ENCODE measurements around the gene MEIOSIN. TPM values are rescaled to one million over a fixed set of nuclear protein-coding genes. Genes with fewer than 3 reads are reported as not detected.
A peak's percentile ranks its signal among the peaks of the same experiment; 100 is the strongest.

MEIOSIN gene
- total RNA-seq, 2 donors from 2014 or later, result not detected

DNA sequence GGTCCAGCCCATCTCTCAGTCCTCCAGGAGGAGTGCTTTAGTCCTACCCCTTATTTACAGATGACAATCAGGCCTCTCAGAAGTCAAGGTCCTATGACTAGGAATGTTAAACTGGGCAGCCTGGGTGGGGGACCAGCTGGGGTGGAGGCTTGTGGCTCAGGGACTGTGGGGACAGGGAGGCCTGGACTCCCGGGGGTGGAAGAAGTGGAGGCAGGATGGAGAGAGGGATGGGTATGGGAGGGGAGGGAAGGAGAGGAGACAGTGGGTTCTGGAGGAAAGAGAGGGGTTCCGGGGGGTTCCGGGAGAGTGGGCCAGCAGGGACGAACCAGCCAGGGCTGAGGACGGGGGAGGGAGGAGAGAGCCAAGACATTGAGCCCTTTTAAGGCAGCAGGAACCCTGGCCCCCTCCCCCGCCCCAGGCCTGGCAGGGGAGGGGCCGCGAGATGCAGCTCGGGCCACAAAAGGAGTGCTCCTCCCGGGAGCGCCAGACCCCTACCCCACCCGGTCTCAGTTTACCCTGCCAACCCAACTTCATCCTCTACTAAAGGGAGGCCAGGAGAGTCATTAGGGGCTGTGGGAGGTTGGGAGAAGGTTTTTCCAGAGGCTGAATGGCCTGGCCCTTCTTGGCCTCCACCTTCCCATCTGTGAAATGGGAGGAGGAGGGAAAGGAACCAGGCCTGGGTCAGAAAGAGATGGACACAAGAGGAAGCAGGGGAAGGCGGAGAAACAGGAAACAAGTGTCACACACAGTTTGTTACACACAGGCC, 47.4 kb downstream of the MEIOSIN start:
- Histone ChIP-seq H3K27me3 (replicated peaks; ENCODE audit: insufficient read depth) (no peaks in the 10 kb centered on the region), H3K4me3 (peak overlapping the region; percentile 91), H3K27ac (peak overlapping the region; percentile 97 to 98), H3K36me3 (peaks cover 28% of the 10 kb centered on the region), H3K4me1 (ENCODE audit: control insufficient read depth in 1 of 2, low read depth in 2 of 2) (peaks cover 20 to 47% of the 10 kb centered on the region in 2 donors), H3K9me3 (no peaks in the 10 kb centered on the region)
- DNase-seq (ENCODE audit: low spot score), result no peak
- ATAC-seq (ENCODE audit: insufficient number of reproducible peaks, low FRiP score, low read depth), result no peak
- TF ChIP-seq, protein P1, sequence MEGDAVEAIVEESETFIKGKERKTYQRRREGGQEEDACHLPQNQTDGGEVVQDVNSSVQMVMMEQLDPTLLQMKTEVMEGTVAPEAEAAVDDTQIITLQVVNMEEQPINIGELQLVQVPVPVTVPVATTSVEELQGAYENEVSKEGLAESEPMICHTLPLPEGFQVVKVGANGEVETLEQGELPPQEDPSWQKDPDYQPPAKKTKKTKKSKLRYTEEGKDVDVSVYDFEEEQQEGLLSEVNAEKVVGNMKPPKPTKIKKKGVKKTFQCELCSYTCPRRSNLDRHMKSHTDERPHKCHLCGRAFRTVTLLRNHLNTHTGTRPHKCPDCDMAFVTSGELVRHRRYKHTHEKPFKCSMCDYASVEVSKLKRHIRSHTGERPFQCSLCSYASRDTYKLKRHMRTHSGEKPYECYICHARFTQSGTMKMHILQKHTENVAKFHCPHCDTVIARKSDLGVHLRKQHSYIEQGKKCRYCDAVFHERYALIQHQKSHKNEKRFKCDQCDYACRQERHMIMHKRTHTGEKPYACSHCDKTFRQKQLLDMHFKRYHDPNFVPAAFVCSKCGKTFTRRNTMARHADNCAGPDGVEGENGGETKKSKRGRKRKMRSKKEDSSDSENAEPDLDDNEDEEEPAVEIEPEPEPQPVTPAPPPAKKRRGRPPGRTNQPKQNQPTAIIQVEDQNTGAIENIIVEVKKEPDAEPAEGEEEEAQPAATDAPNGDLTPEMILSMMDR (IDR thresholded peaks at IDR 0.05), result no peak

DNA sequence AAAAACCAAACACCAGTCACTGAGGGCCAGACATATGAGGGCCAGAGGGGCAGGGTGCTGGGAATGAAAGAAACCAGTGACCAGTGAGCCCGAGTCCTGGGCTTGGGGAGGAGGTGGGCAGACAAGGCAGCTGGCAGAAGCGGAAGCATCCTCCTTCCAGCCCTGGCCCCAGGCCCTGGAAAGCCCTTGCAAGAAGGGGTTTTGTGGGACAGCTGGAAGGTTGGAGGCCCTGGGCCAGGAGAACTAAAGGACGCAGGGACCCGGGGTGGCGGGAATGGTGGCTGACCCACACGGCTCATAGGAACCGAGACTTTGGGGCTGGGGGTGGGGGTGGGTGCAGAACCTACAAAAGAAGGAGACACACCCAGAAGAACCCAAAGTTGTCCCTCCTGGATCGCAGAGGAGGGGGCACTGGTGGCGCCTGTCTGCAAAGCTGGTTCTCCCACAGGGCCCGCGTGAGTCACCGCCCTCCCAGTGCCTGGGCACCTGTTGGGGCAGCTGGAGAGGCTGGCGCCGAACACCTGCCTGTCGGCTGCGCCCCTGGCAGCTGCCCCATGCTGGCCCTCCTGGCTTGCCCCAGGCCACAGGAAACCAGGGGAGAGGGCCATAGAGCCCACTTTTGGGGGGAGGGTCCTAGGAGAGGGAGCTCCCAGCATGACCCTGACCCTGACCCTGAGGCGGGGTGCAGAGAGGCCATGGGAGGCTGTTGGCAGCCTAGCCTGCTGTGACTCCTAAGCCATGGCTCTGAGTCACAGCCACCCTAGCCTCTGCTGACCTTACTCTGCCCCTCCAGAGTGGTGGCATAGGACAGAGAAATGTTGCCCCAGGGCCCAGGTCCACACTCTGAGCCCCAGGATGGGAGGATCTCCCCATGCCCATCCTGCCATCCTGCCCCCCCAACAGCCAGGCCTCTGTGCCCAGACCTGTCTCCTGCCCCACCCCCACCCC, 48.2 kb downstream of the MEIOSIN start:
- H3K27ac ChIP-seq, result peak overlapping the region; percentile 97 to 98
- H3K36me3 ChIP-seq, result peaks cover 28% of the 10 kb centered on the region
- ATAC-seq (ENCODE audit: insufficient number of reproducible peaks, low FRiP score, low read depth) (no peak), DNase-seq (ENCODE audit: low spot score) (no peak)
- H3K4me1 ChIP-seq (ENCODE audit: control insufficient read depth in 1 of 2, low read depth in 2 of 2), result peaks cover 20 to 50% of the 10 kb centered on the region in 2 donors
- H3K27me3 ChIP-seq (replicated peaks; ENCODE audit: insufficient read depth), result no peaks in the 10 kb centered on the region
- peak overlapping the region; percentile 91 for H3K4me3 ChIP-seq
- H3K9me3 ChIP-seq, result no peaks in the 10 kb centered on the region
- TF ChIP-seq, protein P1 (IDR thresholded peaks at IDR 0.05), result no peak

DNA sequence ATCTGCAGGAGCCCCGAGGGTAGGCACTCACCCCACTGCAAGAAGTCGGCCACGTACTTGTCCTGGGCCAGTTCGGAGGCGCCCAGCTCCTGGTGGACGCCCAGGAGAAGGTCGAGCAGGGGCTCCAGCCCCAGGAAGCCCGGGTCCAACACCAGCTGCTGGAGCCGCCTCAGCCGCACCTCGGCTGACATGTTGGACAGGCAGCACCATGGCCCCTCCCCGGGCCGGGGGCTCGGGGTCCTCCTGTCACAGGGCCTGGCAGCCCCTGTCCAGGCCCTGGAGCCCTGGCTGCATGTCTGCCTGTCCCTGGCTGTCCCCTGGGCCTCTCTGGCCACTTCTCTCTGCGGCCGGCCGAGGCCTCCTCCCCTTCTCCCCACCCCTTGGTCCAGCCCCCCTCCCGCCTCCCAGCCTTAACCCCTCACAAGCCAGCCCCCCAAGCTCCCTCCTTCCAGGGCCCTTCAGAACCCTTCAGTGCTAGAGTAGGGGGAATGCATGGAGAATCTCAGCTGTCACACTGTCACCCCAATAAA, 49.0 kb downstream of the MEIOSIN start, which contains the start of gene DMPK:
Gene DMPK, minus strand, starts transcription at position 329 of the 530 bp plus-strand sequence. Its CDS starts 138 bp downstream, at position 191.
- DNase-seq (ENCODE audit: low spot score) (no peak), ATAC-seq (ENCODE audit: insufficient number of reproducible peaks, low FRiP score, low read depth) (no peak)
- Histone ChIP-seq H3K9me3 (no peaks in the 10 kb centered on the region), H3K4me3 (peak within 1 kb of the TSS; percentile 91), H3K27me3 (replicated peaks; ENCODE audit: insufficient read depth) (no peaks in the 10 kb centered on the region), H3K27ac (peak within 1 kb of the TSS; percentile 97 to 98), H3K4me1 (ENCODE audit: control insufficient read depth in 1 of 2, low read depth in 2 of 2) (peaks cover 20 to 50% of the 10 kb centered on the region in 2 donors), H3K36me3 (peaks cover 25% of the 10 kb centered on the region)
- TF ChIP-seq, protein P1 (IDR thresholded peaks at IDR 0.05), result no peak

DNA sequence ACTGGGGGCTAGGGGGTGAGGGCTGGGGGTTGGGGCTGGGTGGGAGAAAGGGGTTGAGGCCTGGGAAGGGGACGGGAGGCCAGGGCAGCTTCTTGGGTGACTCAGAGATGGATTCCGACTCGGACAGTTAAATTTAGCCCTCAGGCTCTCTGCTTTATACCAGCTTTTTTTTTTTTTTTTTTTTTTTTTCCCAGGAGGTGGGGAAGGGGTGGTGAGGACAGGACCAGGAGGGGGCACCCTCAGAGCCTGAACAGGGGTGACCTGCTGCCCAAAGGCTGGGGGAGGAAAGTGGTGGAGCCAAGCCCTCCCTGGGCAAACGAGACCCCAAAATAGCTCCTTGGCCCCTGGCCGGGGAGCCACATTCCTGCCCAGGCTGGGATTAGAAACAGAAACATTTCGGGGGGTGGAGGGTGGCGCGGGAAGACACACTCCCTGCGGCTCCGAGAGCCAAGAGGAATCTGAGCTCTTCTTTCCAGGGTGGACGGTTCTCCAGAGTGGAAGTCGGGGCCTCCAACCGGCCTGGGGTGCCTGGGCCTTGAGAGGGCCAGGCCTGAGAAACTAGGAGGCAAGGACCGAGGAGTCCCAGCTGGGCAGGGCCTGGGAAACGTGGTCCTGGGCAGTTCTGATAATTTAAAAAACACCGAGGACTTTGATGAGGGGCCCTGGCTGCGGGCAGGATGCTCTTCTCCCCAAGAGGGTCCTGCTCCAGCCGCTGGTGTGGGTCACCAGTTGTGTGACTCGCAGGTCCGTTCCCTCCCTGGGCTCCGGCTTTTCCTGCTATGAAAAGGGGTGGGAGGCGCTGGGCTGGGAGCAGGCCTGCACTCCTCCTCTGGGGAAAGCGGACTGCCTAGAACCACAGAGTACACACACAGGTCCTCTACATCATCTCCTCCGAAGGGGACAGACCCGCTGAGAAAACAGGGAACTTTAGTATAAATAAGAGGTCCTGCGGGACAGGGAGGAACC, 49.9 kb downstream of the MEIOSIN start:
- DNase-seq (ENCODE audit: low spot score), result no peak
- Histone ChIP-seq H3K27me3 (replicated peaks; ENCODE audit: insufficient read depth) (no peaks in the 10 kb centered on the region), H3K36me3 (peaks cover 25% of the 10 kb centered on the region), H3K4me1 (ENCODE audit: control insufficient read depth in 1 of 2, low read depth in 2 of 2) (peaks cover 20 to 50% of the 10 kb centered on the region in 2 donors), H3K4me3 (peak overlapping the region; percentile 91), H3K9me3 (no peaks in the 10 kb centered on the region), H3K27ac (peak overlapping the region; percentile 97 to 98)
- TF ChIP-seq, protein P1 (IDR thresholded peaks at IDR 0.05), result no peak
- ATAC-seq (ENCODE audit: insufficient number of reproducible peaks, low FRiP score, low read depth), result peak; percentile 63
